Endothelial cell of umbilical vein (primary cell): Measurements from ENCODE around the gene TRERF1. TPM values are rescaled to one million over a fixed set of nuclear protein-coding genes. Genes with fewer than 3 reads are reported as not detected.

Experiments
- BruUV-seq: library from RNA; stranded (reverse); fragments of 400-500 nt; replicated peaks from 2 replicates; lab custom pipeline; 2021; lab: Mats Ljungman, UMichigan
- CTCF ChIA-PET: fragments of 300-600, 350-600 bp; sonication (Branson Sonifier 250); formaldehyde crosslinking; loops from one replicate; lab custom pipeline; 2021; ENCODE audit warnings: antibody characterized with exemption, inconsistent platforms; lab: Charles Lee
- POLR2A ChIA-PET: fragments of 300-600, 350-600 bp; sonication (Branson Sonifier 250); formaldehyde crosslinking; loops from one replicate; lab custom pipeline; 2021; ENCODE audit warnings: antibody characterized with exemption, inconsistent platforms; lab: Charles Lee
- DNase-seq: peaks from one replicate; pipeline ENCODE4 v3.0.0-alpha.2; 2011; ENCODE audit warnings: low read depth, low spot score
- FAIRE-seq: peaks from 2 replicates; lab custom pipeline; 2011; peaks lifted over from hg19 to GRCh38; lab: Jason Lieb, UNC
- H2AFZ ChIP-seq: 2 replicates; pipeline ENCODE4 v1.6.0; 2012; ENCODE audit warnings: low read depth, low read length, control low read depth, inconsistent platforms
- H3K27ac ChIP-seq: 2 replicates; pipeline ENCODE4 v1.5.1; 2011; ENCODE audit warnings: low read depth, mild to moderate bottlenecking, control low read depth, low read length, moderate library complexity; ENCODE audit not compliant: insufficient read depth
- H3K27me3 ChIP-seq, 2 experiments: 2 replicates each; pipeline versions ENCODE4 v1.6.0 to v1.6.1; 2011; ENCODE audit warnings: low read length in 2 of 2, mixed read lengths in 1 of 2; ENCODE audit not compliant: control insufficient read depth in 2 of 2, insufficient read depth in 2 of 2
- H3K36me3 ChIP-seq, 2 experiments: 2 replicates in 1 of 2; 3 replicates in 1 of 2; pipeline ENCODE4 v1.5.1; 2011; ENCODE audit warnings: low read length in 2 of 2, mild to moderate bottlenecking in 1 of 2, moderate library complexity in 1 of 2; ENCODE audit not compliant: control insufficient read depth in 2 of 2, insufficient read depth in 2 of 2; ENCODE audit errors: extremely low read depth in 1 of 2
- H3K4me1 ChIP-seq: 3 replicates; pipeline ENCODE4 v1.5.1; 2011; ENCODE audit warnings: mild to moderate bottlenecking, low read length; ENCODE audit not compliant: control insufficient read depth, insufficient read depth; ENCODE audit errors: extremely low read depth
- H3K4me2 ChIP-seq: 2 replicates; pipeline ENCODE4 v1.6.1; 2011; ENCODE audit warnings: low read length, control low read depth, mixed read lengths; ENCODE audit not compliant: insufficient read depth
- H3K4me3 ChIP-seq, 3 experiments: fragments of 200-600 bp in 1 of 3; sonication (generic), shearing (Covaris generic) in 1 of 3; replicated peaks in 1 of 3; 2 replicates each; pipeline ENCODE4 v1.5.1; 2011 to 2016; ENCODE audit warnings: control low read depth in 3 of 3, low read length in 3 of 3, mild to moderate bottlenecking in 2 of 3, inconsistent platforms in 1 of 3, low read depth in 1 of 3, moderate library complexity in 1 of 3; ENCODE audit not compliant: insufficient read depth in 1 of 3
- H3K79me2 ChIP-seq: 2 replicates; pipeline ENCODE4 v1.6.0; 2012; ENCODE audit warnings: low read length, inconsistent platforms; ENCODE audit not compliant: control insufficient read depth, insufficient read depth
- H3K9ac ChIP-seq: replicated peaks from 2 replicates; pipeline ENCODE3; 2011; ENCODE audit warnings: low read length, control low read depth; ENCODE audit not compliant: insufficient read depth; ENCODE audit errors: extremely low read depth
- H3K9me1 ChIP-seq: replicated peaks from 3 replicates; pipeline ENCODE4 v1.6.0; 2011; ENCODE audit warnings: mild to moderate bottlenecking, low read length; ENCODE audit not compliant: control insufficient read depth, insufficient read depth; ENCODE audit errors: extremely low read depth
- H3K9me3 ChIP-seq: replicated peaks from 2 replicates; pipeline ENCODE4 v1.5.1; 2012; ENCODE audit warnings: low read length, inconsistent platforms; ENCODE audit not compliant: control insufficient read depth, insufficient read depth
- H4K20me1 ChIP-seq: replicated peaks from 2 replicates; pipeline ENCODE3; 2011; ENCODE audit warnings: mild to moderate bottlenecking, low read length; ENCODE audit not compliant: control insufficient read depth, insufficient read depth; ENCODE audit errors: extremely low read depth
- CTCF ChIP-seq, 2 donors: IDR thresholded peaks; 1 replicate in 1 of 2; 2 replicates in 1 of 2; pipeline ENCODE4 v1.5.1; 2011; ENCODE audit warnings: low read length in 2 of 2, mild to moderate bottlenecking in 2 of 2, moderate library complexity in 2 of 2, control low read depth in 1 of 2, inconsistent platforms in 1 of 2, low read depth in 1 of 2; ENCODE audit not compliant: insufficient read depth in 1 of 2; ENCODE audit errors: extremely low read depth in 1 of 2
- EZH2 ChIP-seq: IDR thresholded peaks from 2 replicates; pipeline ENCODE4 v1.6.1; 2012; ENCODE audit warnings: borderline replicate concordance, low read depth, mild to moderate bottlenecking, moderate library complexity, low read length, inconsistent platforms; ENCODE audit not compliant: severe bottlenecking
- FOS ChIP-seq: IDR thresholded peaks from 2 replicates; pipeline ENCODE4 v1.6.1; 2011; ENCODE audit warnings: mild to moderate bottlenecking, low read length, moderate library complexity, borderline replicate concordance; ENCODE audit not compliant: insufficient read depth
- GATA2 ChIP-seq: IDR thresholded peaks from 2 replicates; pipeline ENCODE4 v1.7.0; 2011; ENCODE audit warnings: low read depth, mild to moderate bottlenecking, moderate library complexity, mixed read lengths, low read length; ENCODE audit not compliant: insufficient read length, insufficient read depth
- JUN ChIP-seq: IDR thresholded peaks from 2 replicates; pipeline ENCODE4 v1.6.1; 2011; ENCODE audit warnings: borderline replicate concordance, low read depth; ENCODE audit not compliant: insufficient read length, insufficient read depth
- MAX ChIP-seq: IDR thresholded peaks from 2 replicates; pipeline ENCODE4 v1.6.1; 2011; ENCODE audit not compliant: insufficient read depth, insufficient read length
- MYC ChIP-seq: IDR thresholded peaks from one replicate; pipeline ENCODE4 v1.6.1; 2011; ENCODE audit warnings: mild to moderate bottlenecking, low read depth, low read length
- POLR2A ChIP-seq: IDR thresholded peaks from 2 replicates; pipeline ENCODE4 v1.6.1; 2012; ENCODE audit warnings: low read depth, mild to moderate bottlenecking, control low read depth, low read length
- POLR2AphosphoS5 ChIP-seq: IDR thresholded peaks from 2 replicates; pipeline ENCODE4 v1.6.1; 2012; ENCODE audit warnings: low read depth, mild to moderate bottlenecking, control low read depth, low read length, moderate library complexity; ENCODE audit not compliant: insufficient read depth
- dilution Hi-C: fragments of 300-500 bp; cut with MboI; formaldehyde crosslinking; loops from one replicate; pipeline ENCODE4 v1.15.0; 2019; ENCODE audit warnings: low sequenced_read_pairs; ENCODE audit not compliant: extremely low pct_ligation_motif_present
- intact Hi-C: fragments of 100-400 bp; cut with micrococcal nuclease; formaldehyde crosslinking; loops from one replicate; pipeline ENCODE4 v1.10.0; 2022
- polyA plus RNA-seq, 4 experiments: library from polyadenylated mRNA; depleted of rRNA in 3 of 4; stranded (reverse) in 3 of 4; unstranded in 1 of 4; fragments of >200 nt; gene quantifications; 2 replicates each; pipeline versions ENCODE4 v1.2.1 to v1.2.3, GENCODE V29; 2011 to 2012; ENCODE audit warnings: missing spikeins in 1 of 4
- total RNA-seq: library from RNA; stranded (reverse); gene quantifications from 2 replicates; pipeline ENCODE4 v1.2.3, GENCODE V29; 2021

Gene TRERF1
- total and polyA plus RNA-seq, 2 donors (not counting 3 experiments of a cell fraction or from before 2014, with no cell fraction given): 0.73 to 5.5 TPM

- FAIRE-seq (no peak), DNase-seq (no peak)
- H3K9ac ChIP-seq: no peak overlapping the region
- no peaks in the 10 kb centered on the region for H3K9me1 ChIP-seq
- ChIA-PET CTCF (no interaction called here), POLR2A (no interaction called here)
- no TSS peak for BruUV-seq
- no peaks in the 10 kb centered on the region for H3K9me3 ChIP-seq
- dilution Hi-C loops: no loop called here
- H3K27me3 ChIP-seq: peaks cover 0 to 2% of the 10 kb centered on the region in 2 experiments
- H2AFZ ChIP-seq: no peak overlapping the region
- no peaks in the 10 kb centered on the region for H3K79me2 ChIP-seq
- H3K4me2 ChIP-seq: no peak overlapping the region
- no peak overlapping the region for H3K27ac ChIP-seq
- intact Hi-C loops: no loop called here
- H3K4me1 ChIP-seq: no peaks in the 10 kb centered on the region
- H3K36me3 ChIP-seq: no peaks in the 10 kb centered on the region
- H3K4me3 ChIP-seq: no peak overlapping the region
- no peaks in the 10 kb centered on the region for H4K20me1 ChIP-seq
- TF ChIP-seq FOS (no peak), MAX (no peak), EZH2 (no peak), POLR2A (no peak), MYC (no peak), GATA2 (no peak), POLR2AphosphoS5 (no peak), CTCF (IDR thresholded peaks at IDR 0.05; ENCODE audit: extremely low read depth in 1 of 2, insufficient read depth in 1 of 2, low read depth in 1 of 2, low read length in 2 of 2) (no peak), JUN (no peak)
Observed at GRCh38 chr6:42436825-42437224, 14.9 kb downstream of the TRERF1 start.
